Measurements from ENCODE around the gene SYNE1.
"Not testable (repeated sequence)": the region's sequence is repeated elsewhere in the genome, so short reads cannot be mapped to it uniquely, and the experiment has no call there.

Gene SYNE1

GRCh38 chr6:152368751-152369624 is 268.2 kb downstream of the SYNE1 start:
- DNase-seq (ENCODE audit: low spot score), result no peak

GRCh38 chr6:152364866-152365265 is 272.3 kb downstream of the SYNE1 start:
- DNase-seq (ENCODE audit: low spot score), result no peak

GRCh38 chr6:152360034-152360433 is 277.1 kb downstream of the SYNE1 start:
- no peak for DNase-seq (ENCODE audit: low spot score)

GRCh38 chr6:152356662-152357061 is 280.5 kb downstream of the SYNE1 start:
- peak; percentile 78 for DNase-seq (ENCODE audit: low spot score)

GRCh38 chr6:152356016-152356415 is 281.1 kb downstream of the SYNE1 start:
- DNase-seq (ENCODE audit: low spot score), result no peak

GRCh38 chr6:152355166-152355565 is 282.0 kb downstream of the SYNE1 start:
- DNase-seq (ENCODE audit: low spot score), result no peak

GRCh38 chr6:152353440-152353839 is 283.7 kb downstream of the SYNE1 start:
- DNase-seq (ENCODE audit: low spot score), result no peak

GRCh38 chr6:152351742-152352141 is 285.4 kb downstream of the SYNE1 start:
- DNase-seq (ENCODE audit: low spot score), result no peak

GRCh38 chr6:152351110-152351509 is 286.1 kb downstream of the SYNE1 start:
- no peak for DNase-seq (ENCODE audit: low spot score)

- no peak for DNase-seq (ENCODE audit: low spot score)
These were observed 289.0 kb downstream of the SYNE1 start for GRCh38 chr6:152348116-152348515.

GRCh38 chr6:152343735-152344360 is 293.3 kb downstream of the SYNE1 start:
- DNase-seq (ENCODE audit: low spot score), result no peak

GRCh38 chr6:152341596-152341995 is 295.6 kb downstream of the SYNE1 start:
- DNase-seq (ENCODE audit: low spot score), result no peak

GRCh38 chr6:152338335-152339125 is 298.6 kb downstream of the SYNE1 start:
- DNase-seq (ENCODE audit: low spot score), result peak; percentile 52

GRCh38 chr6:152334555-152334954 is 302.6 kb downstream of the SYNE1 start:
- DNase-seq (ENCODE audit: low spot score), result no peak

- no peak for DNase-seq (ENCODE audit: low spot score)
These were observed 306.2 kb downstream of the SYNE1 start for GRCh38 chr6:152330961-152331360.

GRCh38 chr6:152329638-152330448 is 307.3 kb downstream of the SYNE1 start:
- no peak for DNase-seq (ENCODE audit: low spot score)

- not testable (repeated sequence) for DNase-seq (ENCODE audit: low spot score)
These were observed 309.0 kb downstream of the SYNE1 start for GRCh38 chr6:152328200-152328599.

GRCh38 chr6:152323376-152323775 is 313.8 kb downstream of the SYNE1 start:
- no peak for DNase-seq (ENCODE audit: low spot score)

GRCh38 chr6:152318278-152318677 is 318.9 kb downstream of the SYNE1 start:
- no peak for DNase-seq (ENCODE audit: low spot score)

GRCh38 chr6:152316024-152316423 is 321.1 kb downstream of the SYNE1 start:
- DNase-seq (ENCODE audit: low spot score), result no peak

- DNase-seq (ENCODE audit: low spot score), result no peak
These were observed 322.7 kb downstream of the SYNE1 start for GRCh38 chr6:152314483-152314832.

All from HuH-7 (cell line).